Thyroid gland (tissue), 4 donors: ENCODE results near the gene CUEDC1. TPM values are rescaled to one million over a fixed set of nuclear protein-coding genes. Genes with fewer than 3 reads are reported as not detected.

Experiments
- DNase-seq, 2 donors: peaks; one replicate each; pipeline ENCODE4 v3.0.0-alpha.2; 2019
- H3K27ac ChIP-seq, 3 donors: fragments of 200-600 bp; sonication (generic); 1 replicate in 2 of 3; 2 replicates in 1 of 3; pipeline ENCODE4 v1.5.1; 2016 to 2019; ENCODE audit warnings: mild to moderate bottlenecking in 1 of 3, moderate library complexity in 1 of 3
- H3K27me3 ChIP-seq: fragments of 200-600 bp; sonication (generic); one replicate; pipeline ENCODE4 v1.5.1; 2019
- H3K36me3 ChIP-seq, 2 donors: fragments of 200-600 bp; sonication (generic); one replicate each; pipeline ENCODE4 v1.5.1; 2016 to 2019
- H3K4me1 ChIP-seq, 2 donors: fragments of 200-600 bp; sonication (generic); one replicate each; pipeline ENCODE4 v1.5.1; 2017 to 2019
- H3K4me3 ChIP-seq, 3 donors: fragments of 200-600 bp; sonication (generic); replicated peaks in 1 of 3; 1 replicate in 2 of 3; 2 replicates in 1 of 3; pipeline ENCODE4 v1.5.1; 2016; ENCODE audit warnings: mild to moderate bottlenecking in 1 of 3
- H3K9me3 ChIP-seq: fragments of 200-600 bp; sonication (generic); one replicate; pipeline ENCODE4 v1.5.1; 2017
- POLR2A ChIP-seq, 2 donors: fragments of 450-650 bp; IDR thresholded peaks; one replicate each; pipeline ENCODE4 v1.6.1; 2017; ENCODE audit warnings: antibody characterized with exemption in 2 of 2, mild to moderate bottlenecking in 2 of 2, moderate library complexity in 1 of 2
- WGBS, 2 donors: methylation state at CpG; one replicate each; pipeline ENCODE4 v1.1.5; 2017; 5-methylcytosine and 5-hydroxymethylcytosine counted together
- intact Hi-C: fragments of 100-400 bp; cut with DNase I; formaldehyde crosslinking; loops from one replicate; pipeline ENCODE4 v1.15.1; 2023
- total RNA-seq, 4 donors: library from RNA; depleted of rRNA; stranded (reverse); fragments of >200 nt; gene quantifications; one replicate each; pipeline ENCODE4 v1.2.3, GENCODE V29; 2016
- TF ChIP-seq, protein P1 (sequence below), 6 experiments: fragments of 200-600 bp in 3 of 6; fragments of 450-650 bp in 3 of 6; sonication (generic) in 3 of 6; IDR thresholded peaks; one replicate each; pipeline ENCODE4 v1.5.1; 2016 to 2019; ENCODE audit warnings: antibody characterized with exemption in 6 of 6, mild to moderate bottlenecking in 2 of 6, inconsistent platforms in 1 of 6, moderate library complexity in 1 of 6

Gene CUEDC1
- total RNA-seq, 4 donors from 2014 or later, result 25.6 to 32.3 (median 29.9) TPM

- Histone ChIP-seq H3K9me3 (no peaks in the 10 kb centered on the region), H3K4me3 (no peak overlapping the region), H3K27me3 (no peaks in the 10 kb centered on the region), H3K36me3 (peaks cover 0 to 9% of the 10 kb centered on the region in 2 donors), H3K27ac (no peak overlapping the region), H3K4me1 (peaks cover 37 to 44% of the 10 kb centered on the region in 2 donors)
- TF ChIP-seq POLR2A (IDR thresholded peaks at IDR 0.05), result no peak
- TF ChIP-seq, protein P1, sequence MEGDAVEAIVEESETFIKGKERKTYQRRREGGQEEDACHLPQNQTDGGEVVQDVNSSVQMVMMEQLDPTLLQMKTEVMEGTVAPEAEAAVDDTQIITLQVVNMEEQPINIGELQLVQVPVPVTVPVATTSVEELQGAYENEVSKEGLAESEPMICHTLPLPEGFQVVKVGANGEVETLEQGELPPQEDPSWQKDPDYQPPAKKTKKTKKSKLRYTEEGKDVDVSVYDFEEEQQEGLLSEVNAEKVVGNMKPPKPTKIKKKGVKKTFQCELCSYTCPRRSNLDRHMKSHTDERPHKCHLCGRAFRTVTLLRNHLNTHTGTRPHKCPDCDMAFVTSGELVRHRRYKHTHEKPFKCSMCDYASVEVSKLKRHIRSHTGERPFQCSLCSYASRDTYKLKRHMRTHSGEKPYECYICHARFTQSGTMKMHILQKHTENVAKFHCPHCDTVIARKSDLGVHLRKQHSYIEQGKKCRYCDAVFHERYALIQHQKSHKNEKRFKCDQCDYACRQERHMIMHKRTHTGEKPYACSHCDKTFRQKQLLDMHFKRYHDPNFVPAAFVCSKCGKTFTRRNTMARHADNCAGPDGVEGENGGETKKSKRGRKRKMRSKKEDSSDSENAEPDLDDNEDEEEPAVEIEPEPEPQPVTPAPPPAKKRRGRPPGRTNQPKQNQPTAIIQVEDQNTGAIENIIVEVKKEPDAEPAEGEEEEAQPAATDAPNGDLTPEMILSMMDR (IDR thresholded peaks at IDR 0.05), result no peak
- intact Hi-C loops, result no loop called here
- peak in 1 of 2 donors; percentile 27 for DNase-seq
- 34 to 38% methylated on average over 4 of the region's 4 CpGs for WGBS, 2 donors
Measured at GRCh38 chr17:57984936-57985674, 29.9 kb upstream of the CUEDC1 start.

DNA sequence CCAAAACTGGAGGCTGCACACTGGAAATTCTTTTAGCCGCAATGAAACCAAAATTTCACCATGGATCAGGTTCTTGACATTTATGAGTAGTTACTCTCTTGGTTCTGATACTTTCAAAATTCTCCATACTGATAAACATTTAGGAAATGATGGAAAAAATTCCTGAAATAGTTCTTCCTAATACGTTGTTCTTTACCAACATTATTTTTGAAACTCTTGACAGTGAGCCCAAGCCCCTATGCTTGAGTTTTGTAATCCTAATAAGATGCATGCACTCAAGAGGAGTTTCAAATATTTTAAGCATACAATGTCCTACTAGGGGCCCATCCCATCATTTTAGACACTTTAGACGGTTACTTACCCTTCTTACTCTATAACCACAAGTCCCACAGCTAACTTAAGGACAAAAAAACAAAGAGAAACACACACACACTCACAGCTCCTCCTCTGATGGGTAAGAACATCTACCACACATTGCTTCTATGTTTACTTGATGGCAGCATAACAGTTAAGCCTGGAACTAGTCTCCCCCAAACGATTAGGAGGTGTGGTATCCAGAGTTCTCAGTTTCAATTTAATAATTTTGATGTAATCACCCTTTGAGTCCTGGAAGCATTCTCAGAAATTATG lies 29.2 kb upstream of the CUEDC1 start:
- Histone ChIP-seq H3K27me3 (no peaks in the 10 kb centered on the region), H3K4me3 (no peak overlapping the region), H3K9me3 (no peaks in the 10 kb centered on the region), H3K4me1 (peaks cover 37 to 44% of the 10 kb centered on the region in 2 donors), H3K27ac (no peak overlapping the region), H3K36me3 (peaks cover 0 to 15% of the 10 kb centered on the region in 2 donors)
- TF ChIP-seq, protein P1 (IDR thresholded peaks at IDR 0.05), result no peak
- no peak for TF ChIP-seq POLR2A (IDR thresholded peaks at IDR 0.05)
- intact Hi-C loops, result no loop called here
- 46 to 47% methylated on average over 4 of the region's 4 CpGs for WGBS, 2 donors
- no peak for DNase-seq

GRCh38 chr17:57983446-57983845 lies 28.2 kb upstream of the CUEDC1 start:
- peaks cover 37 to 44% of the 10 kb centered on the region in 2 donors for H3K4me1 ChIP-seq
- intact Hi-C loops, result no loop called here
- peaks cover 7 to 23% of the 10 kb centered on the region in 2 donors for H3K36me3 ChIP-seq
- TF ChIP-seq POLR2A (IDR thresholded peaks at IDR 0.05), result no peak
- TF ChIP-seq, protein P1 (IDR thresholded peaks at IDR 0.05), result no peak
- no peak overlapping the region for H3K4me3 ChIP-seq
- WGBS, 2 donors, result 45 to 50% methylated on average over 1 of the region's 1 CpG
- no peaks in the 10 kb centered on the region for H3K9me3 ChIP-seq
- no peak for DNase-seq
- no peak overlapping the region for H3K27ac ChIP-seq
- no peaks in the 10 kb centered on the region for H3K27me3 ChIP-seq

- Histone ChIP-seq H3K9me3 (no peaks in the 10 kb centered on the region), H3K4me1 (peaks cover 37 to 44% of the 10 kb centered on the region in 2 donors), H3K27me3 (no peaks in the 10 kb centered on the region), H3K27ac (no peak overlapping the region), H3K4me3 (no peak overlapping the region), H3K36me3 (peaks cover 14 to 30% of the 10 kb centered on the region in 2 donors)
- TF ChIP-seq, protein P1 (IDR thresholded peaks at IDR 0.05), result no peak
- TF ChIP-seq POLR2A (IDR thresholded peaks at IDR 0.05), result no peak
- 79 to 81% methylated on average over 14 of the region's 14 CpGs for WGBS, 2 donors
- intact Hi-C loops, result no loop called here
- no peak for DNase-seq
Measured at GRCh38 chr17:57982452-57983170, 27.4 kb upstream of the CUEDC1 start.
